H1 (cell line): Measurements from ENCODE around the gene POLR1B.

Experiments
- CTCF ChIP-seq, 3 experiments: IDR thresholded peaks; 1 replicate in 2 of 3; 2 replicates in 1 of 3; pipeline versions ENCODE4 v1.5.1 to v1.6.1; 2011; ENCODE audit warnings: low read length in 3 of 3, mild to moderate bottlenecking in 3 of 3, inconsistent platforms in 2 of 3, low read depth in 1 of 3, moderate library complexity in 1 of 3; ENCODE audit not compliant: insufficient read depth in 1 of 3; ENCODE audit errors: control extremely low read depth in 1 of 3
- EGR1 ChIP-seq: IDR thresholded peaks from 2 replicates; pipeline ENCODE4 v1.6.1; 2011; ENCODE audit warnings: low read depth, low read length, borderline replicate concordance
- EP300 ChIP-seq, 2 experiments: IDR thresholded peaks; 1 replicate in 1 of 2; 2 replicates in 1 of 2; pipeline ENCODE4 v1.6.1; 2011 to 2012; ENCODE audit warnings: low read depth in 2 of 2, low read length in 2 of 2, mild to moderate bottlenecking in 2 of 2, borderline replicate concordance in 1 of 2, inconsistent platforms in 1 of 2, moderate library complexity in 1 of 2
- EZH2 ChIP-seq: fragments of 200-600 bp; sonication (generic); IDR thresholded peaks from 2 replicates; pipeline ENCODE4 v1.7.1; 2012; ENCODE audit warnings: low read depth, mild to moderate bottlenecking, moderate library complexity, low read length, inconsistent platforms; ENCODE audit not compliant: severe bottlenecking
- GTF2F1 ChIP-seq: IDR thresholded peaks from 2 replicates; pipeline ENCODE4 v1.6.1; 2012; ENCODE audit warnings: low read depth, low read length, improper control_type of control experiment, borderline replicate concordance
- PHF8 ChIP-seq: fragments of 200-600 bp; sonication (generic); conservative IDR thresholded peaks from 2 replicates; pipeline ENCODE4 v1.7.1; 2012; ENCODE audit warnings: low read depth, mild to moderate bottlenecking, inconsistent platforms, low read length, moderate library complexity
- SIN3A ChIP-seq, 2 experiments: IDR thresholded peaks in 1 of 2; conservative IDR thresholded peaks in 1 of 2; 2 replicates each; pipeline ENCODE4 v1.6.1; 2011 to 2012; ENCODE audit warnings: low read length in 2 of 2, improper control_type of control experiment in 1 of 2, low read depth in 1 of 2, mild to moderate bottlenecking in 1 of 2
- TAF1 ChIP-seq: IDR thresholded peaks from 2 replicates; pipeline ENCODE4 v1.6.1; 2011; ENCODE audit warnings: mild to moderate bottlenecking, low read depth, low read length
- ZNF274 ChIP-seq: IDR thresholded peaks from 2 replicates; pipeline ENCODE4 v1.7.0; 2012; ENCODE audit warnings: low read length, borderline replicate concordance; ENCODE audit errors: extremely low read depth
- TF ChIP-seq, protein P1 (sequence below): IDR thresholded peaks from 2 replicates; pipeline ENCODE4 v1.6.1; 2012; ENCODE audit warnings: inconsistent platforms

- TF ChIP-seq CTCF (IDR thresholded peaks at IDR 0.05; ENCODE audit: control extremely low read depth in 1 of 3, insufficient read depth in 1 of 3, low read depth in 1 of 3, low read length in 3 of 3) (no peak), EP300 (IDR thresholded peaks at IDR 0.05; ENCODE audit: borderline replicate concordance in 1 of 2, low read depth in 2 of 2, low read length in 2 of 2) (no peak), PHF8 (no peak), ZNF274 (no peak), EZH2 (no peak), SIN3A (conservative IDR thresholded peaks at IDR 0.05 in 1 of 2, IDR thresholded peaks at IDR 0.05 in 1 of 2; ENCODE audit: low read depth in 1 of 2, low read length in 2 of 2) (no peak), GTF2F1 (no peak), EGR1 (no peak), TAF1 (no peak)
- TF ChIP-seq, protein P1, sequence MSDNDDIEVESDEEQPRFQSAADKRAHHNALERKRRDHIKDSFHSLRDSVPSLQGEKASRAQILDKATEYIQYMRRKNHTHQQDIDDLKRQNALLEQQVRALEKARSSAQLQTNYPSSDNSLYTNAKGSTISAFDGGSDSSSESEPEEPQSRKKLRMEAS = no peak
Observed at GRCh38 chr2:112585873-112586464, 43.7 kb downstream of the POLR1B start.
